ENCODE data around the gene BBC3.

Gene BBC3

GRCh38 chr19:47188507-47189033 is 42.4 kb downstream of the BBC3 start:
- DNase-seq: no peak

GRCh38 chr19:47187797-47188196 is 43.2 kb downstream of the BBC3 start:
- no peak for DNase-seq

DNA sequence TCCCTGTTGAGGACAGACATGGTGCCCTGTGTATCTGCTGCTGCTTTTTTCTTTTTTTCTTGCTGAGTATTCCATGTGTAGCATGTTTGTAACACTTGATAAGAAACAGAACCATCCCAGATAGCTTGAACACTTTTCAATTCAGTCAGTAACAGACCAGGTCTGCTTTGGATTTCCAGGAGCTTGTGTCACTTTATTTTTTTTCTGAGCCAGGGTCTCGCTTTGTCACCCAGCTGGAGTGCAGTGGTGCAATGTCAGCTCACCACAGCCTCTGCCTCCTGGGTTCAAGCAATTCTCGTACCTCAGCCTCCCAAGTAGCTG is 43.7 kb downstream of the BBC3 start:
- no peak for DNase-seq

GRCh38 chr19:47186446-47187334 is 44.3 kb downstream of the BBC3 start:
- peak; percentile 89 for DNase-seq

DNA sequence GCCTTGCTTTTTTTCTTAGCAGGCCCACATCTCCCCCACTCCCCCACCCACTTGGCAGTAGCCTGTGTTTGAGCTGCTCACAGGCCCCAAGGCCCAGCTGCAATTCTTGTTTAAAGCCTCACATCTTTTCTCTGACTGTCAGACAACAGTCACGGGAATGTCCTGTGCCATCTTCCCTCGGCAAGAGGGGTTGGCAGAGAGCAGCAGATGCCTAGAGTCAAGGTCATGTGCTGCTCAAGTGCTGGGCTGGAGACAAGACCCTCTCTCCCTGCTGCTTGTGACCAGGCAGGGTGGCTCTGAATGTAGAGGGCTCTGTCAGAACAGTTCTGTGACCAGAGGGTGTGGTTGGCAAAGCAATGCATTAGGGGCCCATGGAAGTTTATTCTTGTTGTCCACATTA is 47.4 kb downstream of the BBC3 start:
- DNase-seq: no peak

DNA sequence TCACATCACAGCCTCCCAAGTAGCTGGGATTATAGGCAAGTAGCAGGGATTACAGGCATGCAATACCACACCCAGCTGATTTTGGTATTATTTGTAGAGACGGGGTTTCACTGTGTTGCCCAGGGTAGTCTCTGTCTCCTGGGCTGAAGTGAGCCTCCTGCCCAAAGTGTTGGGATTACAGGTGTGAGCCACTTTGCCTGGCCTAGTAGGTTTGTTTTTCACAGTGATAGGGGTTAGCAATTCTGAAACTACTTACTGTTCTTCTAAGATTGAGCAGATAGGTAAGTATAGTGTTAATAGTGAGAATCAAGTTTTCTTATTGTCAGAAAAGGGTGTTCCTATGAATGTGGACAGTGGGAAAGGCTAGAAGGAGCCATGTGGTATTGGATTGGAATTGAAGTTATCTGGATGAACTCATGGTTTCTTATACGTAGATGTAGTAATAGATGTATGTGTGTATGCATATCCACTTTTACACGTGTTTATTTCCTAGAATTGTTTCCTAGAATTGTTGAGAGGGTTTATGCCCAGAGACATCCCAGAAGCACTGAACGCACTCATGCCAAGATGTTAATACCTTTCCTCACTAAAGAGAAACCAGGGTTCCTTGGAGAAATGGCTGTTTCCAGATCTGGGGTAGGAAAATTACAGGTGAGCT is 51.2 kb downstream of the BBC3 start:
- DNase-seq: no peak

GRCh38 chr19:47176627-47177090 is 54.3 kb downstream of the BBC3 start:
- peak; percentile 41 for DNase-seq

DNA sequence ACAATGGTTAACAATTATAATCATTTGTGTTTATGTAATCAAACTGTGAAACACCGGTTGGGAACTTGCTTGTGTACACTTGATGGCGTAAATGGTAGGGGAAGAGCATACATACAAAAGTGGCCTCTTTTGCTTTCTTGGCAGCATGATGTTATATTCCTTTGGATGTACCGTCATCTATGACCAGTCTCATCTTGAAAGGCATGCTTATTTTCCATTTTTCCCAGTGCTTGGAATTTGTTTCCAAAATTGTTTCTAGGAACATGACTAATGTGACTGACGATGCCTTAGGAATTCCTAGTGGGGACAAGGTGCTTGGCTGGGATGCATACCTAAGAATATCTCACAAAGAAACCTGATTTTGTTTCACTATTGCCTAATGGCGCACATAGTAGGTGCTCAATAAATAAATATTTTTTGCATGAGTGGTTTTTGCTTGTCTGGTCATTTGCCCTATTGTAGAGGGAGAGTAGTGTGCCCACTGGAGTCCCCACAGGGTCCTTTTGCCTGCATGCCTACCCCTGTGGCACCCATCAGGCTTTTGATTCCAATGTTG is 54.9 kb downstream of the BBC3 start:
- DNase-seq: no peak

DNA sequence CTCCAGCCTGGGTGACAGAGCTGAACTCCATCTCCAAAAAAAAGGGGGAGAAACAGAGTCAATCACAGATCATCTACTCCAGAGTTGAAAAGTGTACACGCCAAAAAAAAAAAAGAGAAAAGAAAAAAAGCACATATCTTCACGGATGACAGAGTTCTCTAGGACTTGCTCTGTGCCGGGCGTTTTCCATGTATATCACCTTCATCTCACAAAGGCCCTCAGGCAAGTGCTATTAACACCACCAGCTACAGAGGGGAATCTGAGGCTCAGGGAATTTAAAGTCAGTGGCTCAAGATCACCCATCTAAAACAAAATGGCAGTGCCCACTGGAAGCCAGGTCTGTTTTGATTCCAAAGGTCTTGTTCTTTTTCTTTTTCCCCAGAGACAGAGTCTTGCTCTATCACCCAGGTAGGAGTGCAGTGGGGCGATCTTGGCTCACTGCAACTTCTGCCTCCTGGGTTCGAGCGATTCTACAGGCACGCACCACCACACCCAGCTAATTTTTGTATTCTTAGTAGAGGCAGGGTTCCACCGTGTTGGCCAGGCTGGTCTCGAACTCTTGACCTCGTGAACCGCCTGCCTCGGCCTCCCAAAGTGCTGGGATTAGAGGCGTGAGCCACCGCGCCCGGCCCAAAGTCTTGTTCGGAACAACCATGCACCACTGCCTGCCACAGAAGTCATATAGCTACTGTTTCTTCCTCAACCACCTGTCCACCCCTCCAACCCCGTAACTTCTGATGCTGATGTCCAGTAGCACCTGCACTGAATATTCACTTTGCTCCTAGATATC is 58.1 kb downstream of the BBC3 start:
- DNase-seq: no peak
